PC-3 (cell line): ENCODE measurements around the gene MROH2A.
"Not testable (repeated sequence)": the region's sequence is repeated elsewhere in the genome, so short reads cannot be mapped to it uniquely, and the experiment has no call there.

Experiments used
- CTCF ChIP-seq: fragments of 300-600 bp; sonication (generic); conservative IDR thresholded peaks from 2 replicates; pipeline ENCODE4 v1.5.1; 2017; ENCODE audit warnings: antibody characterized with exemption, low read depth, mild to moderate bottlenecking, low read length
- EZH2 ChIP-seq: fragments of 300-600 bp; sonication (generic); IDR thresholded peaks from one replicate; pipeline ENCODE4 v1.6.1; 2017; ENCODE audit warnings: antibody characterized with exemption, mild to moderate bottlenecking, low read length; ENCODE audit not compliant: unreplicated experiment
- EZH2phosphoT487 ChIP-seq: fragments of 300-600 bp; sonication (generic); IDR thresholded peaks from 2 replicates; pipeline ENCODE4 v1.6.1; 2018; ENCODE audit warnings: mild to moderate bottlenecking, antibody characterized with exemption, low read length, borderline replicate concordance

- TF ChIP-seq CTCF, EZH2, EZH2phosphoT487: not testable (repeated sequence)
Measured at GRCh38 chr2:233745838-233746237, 32.3 kb upstream of the MROH2A start.
